ENCODE data around the gene MRPL4.

Gene MRPL4

GRCh38 chr19:10306327-10306726 is 54.3 kb downstream of the MRPL4 start:
- Histone ChIP-seq H3K4me1 (ENCODE audit: control insufficient read depth in 1 of 2, insufficient read depth in 2 of 2, low read length in 2 of 2) (no peaks in the 10 kb centered on the region), H3K36me3 (ENCODE audit: control insufficient read depth in 1 of 2, insufficient read depth in 2 of 2, low read length in 2 of 2) (peaks cover 0 to 19% of the 10 kb centered on the region in 2 donors), H3K27ac (ENCODE audit: low read length) (no peak overlapping the region), H3K4me3 (ENCODE audit: low read depth in 1 of 2, low read length in 2 of 2) (no peak overlapping the region), H3K9me3 (ENCODE audit: control insufficient read depth in 1 of 2, low read length in 2 of 2) (no peaks in the 10 kb centered on the region), H3K27me3 (ENCODE audit: low read depth, low read length) (no peaks in the 10 kb centered on the region)

GRCh38 chr19:10309423-10309822 is 57.4 kb downstream of the MRPL4 start, which contains the start of gene ZGLP1:
Gene ZGLP1 (minus strand): TSS chr19:10309815.
- Histone ChIP-seq H3K4me1 (ENCODE audit: control insufficient read depth in 1 of 2, insufficient read depth in 2 of 2, low read length in 2 of 2) (peaks cover 0 to 2% of the 10 kb centered on the region in 2 donors), H3K27ac (ENCODE audit: low read length) (no peak within 1 kb of the TSS), H3K4me3 (ENCODE audit: low read depth in 1 of 2, low read length in 2 of 2) (no peak within 1 kb of the TSS), H3K9me3 (ENCODE audit: control insufficient read depth in 1 of 2, low read length in 2 of 2) (no peaks in the 10 kb centered on the region), H3K36me3 (ENCODE audit: control insufficient read depth in 1 of 2, insufficient read depth in 2 of 2, low read length in 2 of 2) (peaks cover 0 to 19% of the 10 kb centered on the region in 2 donors), H3K27me3 (ENCODE audit: low read depth, low read length) (no peaks in the 10 kb centered on the region)

Data from muscle layer of duodenum (tissue), 2 donors.